DMS53 treated with DMSO at 0.1 percent for 48 hours (cell line): ENCODE measurements around the gene SUGP1.
A peak's percentile ranks its signal among the peaks of the same experiment; 100 is the strongest.
"Not testable (repeated sequence)": the region's sequence is repeated elsewhere in the genome, so short reads cannot be mapped to it uniquely, and the experiment has no call there.

Source experiments
- DNase-seq: peaks from one replicate; lab custom pipeline; 2025; ENCODE audit not compliant: unreplicated experiment; lab: John Stamatoyannopoulos, UW

The SUGP1 gene

GRCh38 chr19:19320361-19321140 lies at the start of gene SUGP1, which contains the start of gene MAU2:
TSS of gene SUGP1 (minus strand) at chr19:19320509. CDS start at chr19:19320496, 13 bp downstream.
TSS of gene MAU2 (plus strand) at chr19:19320829. CDS start at chr19:19320860, 31 bp downstream.
- DNase-seq, result peak; percentile 86

- DNase-seq, result no peak
Measured at GRCh38 chr19:19368087-19368486, 47.8 kb upstream of the SUGP1 start.

- DNase-seq, result peak; percentile 81
Measured at GRCh38 chr19:19366434-19367396, 46.4 kb upstream of the SUGP1 start.

- no peak for DNase-seq
Measured at GRCh38 chr19:19362075-19362474, 41.8 kb upstream of the SUGP1 start.

GRCh38 chr19:19361075-19361594 lies 40.8 kb upstream of the SUGP1 start:
- peak; percentile 53 for DNase-seq

- DNase-seq, result no peak
Measured at GRCh38 chr19:19356901-19357566, 36.7 kb upstream of the SUGP1 start.

- no peak for DNase-seq
Measured at GRCh38 chr19:19356500-19356899, 36.2 kb upstream of the SUGP1 start.

GRCh38 chr19:19355606-19356139 lies 35.4 kb upstream of the SUGP1 start:
- no peak for DNase-seq

- no peak for DNase-seq
Measured at GRCh38 chr19:19354932-19355331, 34.6 kb upstream of the SUGP1 start.

GRCh38 chr19:19354007-19354406 lies 33.7 kb upstream of the SUGP1 start:
- DNase-seq, result no peak

GRCh38 chr19:19352823-19353222 lies 32.5 kb upstream of the SUGP1 start:
- no peak for DNase-seq

- not testable (repeated sequence) for DNase-seq
Measured at GRCh38 chr19:19350756-19351155, 30.4 kb upstream of the SUGP1 start.

GRCh38 chr19:19349365-19349764 lies 29.1 kb upstream of the SUGP1 start:
- DNase-seq, result no peak

- no peak for DNase-seq
Measured at GRCh38 chr19:19348266-19348665, 28.0 kb upstream of the SUGP1 start.

- no peak for DNase-seq
Measured at GRCh38 chr19:19347401-19348110, 27.2 kb upstream of the SUGP1 start.

- no peak for DNase-seq
Measured at GRCh38 chr19:19345970-19346369, 25.7 kb upstream of the SUGP1 start.

GRCh38 chr19:19345232-19345631 lies 24.9 kb upstream of the SUGP1 start:
- no peak for DNase-seq

GRCh38 chr19:19343762-19344161 lies 23.5 kb upstream of the SUGP1 start:
- no peak for DNase-seq

- DNase-seq, result no peak
Measured at GRCh38 chr19:19343016-19343362, 22.7 kb upstream of the SUGP1 start.
